ENCODE results near the gene CLIC1. TPM values are rescaled to one million over a fixed set of nuclear protein-coding genes. Genes with fewer than 3 reads are reported as not detected.

Gene CLIC1
- total and polyA plus RNA-seq, 10 of the 15 experiments (the other 5 are each of a cell fraction or from before 2014, with no cell fraction given), result 446 to 1,266 (median 636) TPM

DNA sequence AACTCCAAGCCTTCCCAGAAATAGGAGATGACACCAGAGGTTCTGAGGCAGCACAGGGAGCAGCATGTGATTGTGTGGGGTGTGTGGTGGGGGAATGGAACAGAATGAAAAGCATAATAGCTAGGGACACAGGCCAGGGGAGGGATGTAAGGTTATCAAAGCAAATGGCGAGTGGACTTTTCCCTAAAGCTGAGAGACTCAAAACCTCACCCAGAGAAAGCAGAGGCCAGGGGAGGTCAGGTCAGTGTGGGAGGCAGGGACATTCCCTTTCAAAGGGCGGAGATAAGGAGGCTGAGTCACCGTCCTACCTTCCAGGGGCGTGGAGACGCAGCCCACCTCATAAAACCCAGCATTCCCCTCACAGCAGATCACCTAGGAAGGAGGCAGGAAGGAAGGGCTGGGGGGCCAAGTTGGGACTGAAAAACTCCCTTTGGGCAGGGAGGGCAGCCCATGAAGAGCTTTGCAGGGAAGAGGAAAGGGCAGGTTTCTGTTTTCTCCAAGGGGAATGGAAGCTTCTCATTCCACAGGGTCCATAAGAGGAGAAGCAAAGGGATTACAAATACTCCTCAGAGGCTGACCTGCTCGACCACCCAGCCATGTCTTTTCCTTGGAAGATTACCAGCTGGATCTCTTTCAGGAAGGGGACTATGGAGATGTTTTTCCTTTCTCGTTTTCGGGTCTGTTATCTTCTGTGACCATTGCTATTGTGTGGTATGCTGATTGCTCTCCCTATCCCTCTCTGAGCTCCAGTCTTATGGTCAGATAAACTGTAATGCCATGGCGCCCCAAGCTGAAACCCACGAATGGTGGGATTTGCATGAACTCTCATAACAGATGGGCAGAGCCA is 45.9 kb downstream of the CLIC1 start:
- ChIA-PET CTCF (interaction anchor here (0.7 to 2.3 kb wide), 3 partner anchors 15 to 139 kb away, joined by 4 to 7 read pairs (median 5); no protein-coding TSS in a partner anchor), RAD21 (ENCODE audit: unreplicated experiment) (interaction anchor here (1.1 kb wide), 1 partner anchor 68 kb away, joined by 3 read pairs; no protein-coding TSS in a partner anchor), SMC1A (ENCODE audit: uncharacterized antibody, unreplicated experiment) (interaction anchor here (0.7 to 0.8 kb wide), 3 partner anchors 11 to 173 kb away, joined by 3 to 4 read pairs (median 3); no protein-coding TSS in a partner anchor), POLR2A (interaction anchor here (0.5 to 0.8 kb wide), 3 partner anchors 28 to 140 kb away, joined by 3 to 7 read pairs (median 3); no protein-coding TSS in a partner anchor)
- H3K9me3 ChIP-seq (replicated peaks; ENCODE audit: control insufficient read depth, insufficient read depth, low read length), result no peaks in the 10 kb centered on the region
- no peaks in the 10 kb centered on the region for H3K27me3 ChIP-seq (replicated peaks in 1 of 2; ENCODE audit: control insufficient read depth in 2 of 2, insufficient read depth in 2 of 2, low read length in 1 of 2)
- no peak overlapping the region for H3K9ac ChIP-seq (ENCODE audit: control insufficient read depth, insufficient read depth, low read length)
- no peak overlapping the region for H3K4me3 ChIP-seq
- no TSS peak for BruUV-seq (replicated peaks)
- no peaks in the 10 kb centered on the region for H3K79me2 ChIP-seq (ENCODE audit: control insufficient read depth, insufficient read depth, low read length)
- FAIRE-seq, result no peak
- H4K20me1 ChIP-seq (ENCODE audit: control insufficient read depth, insufficient read depth), result no peaks in the 10 kb centered on the region
- no peaks in the 10 kb centered on the region for H3K4me1 ChIP-seq (ENCODE audit: control insufficient read depth, insufficient read depth, low read length)
- intact Hi-C loops (cut with micrococcal nuclease; ENCODE audit: unreplicated experiment) (no loop called here), in situ Hi-C loops (cut with MboI) (no loop called here)
- H3K4me2 ChIP-seq (ENCODE audit: control insufficient read depth, insufficient read depth), result no peak overlapping the region
- ATAC-seq, result no peak
- no peak overlapping the region for H3K27ac ChIP-seq (ENCODE audit: control insufficient read depth, insufficient read depth)
- DNase-seq (ENCODE audit: low read depth, low spot score), result no peak
- H3K36me3 ChIP-seq (ENCODE audit: control insufficient read depth in 2 of 2, insufficient read depth in 2 of 2, low read length in 1 of 2), result peaks cover 15 to 41% of the 10 kb centered on the region in 2 experiments
- 76% methylated on average over 10 of the region's 10 CpGs for WGBS (ENCODE audit: insufficient coverage, insufficient replicate concordance, low lambda C conversion rate, missing lambda C conversion rate)
- H2AFZ ChIP-seq (ENCODE audit: control insufficient read depth, low read depth, low read length), result no peak overlapping the region
- no peak for TF ChIP-seq MTA2 (IDR thresholded peaks at IDR 0.05; ENCODE audit: low read depth)
- no peak for TF ChIP-seq BMI1 (IDR thresholded peaks at IDR 0.05; ENCODE audit: borderline replicate concordance)
- TF ChIP-seq ZNF384 (IDR thresholded peaks at IDR 0.05; ENCODE audit: borderline replicate concordance, low read depth, low read length), result no peak
- no peak for TF ChIP-seq NFYA (IDR thresholded peaks at IDR 0.05; ENCODE audit: borderline replicate concordance, low read depth, low read length)
- TF ChIP-seq, protein P1, sequence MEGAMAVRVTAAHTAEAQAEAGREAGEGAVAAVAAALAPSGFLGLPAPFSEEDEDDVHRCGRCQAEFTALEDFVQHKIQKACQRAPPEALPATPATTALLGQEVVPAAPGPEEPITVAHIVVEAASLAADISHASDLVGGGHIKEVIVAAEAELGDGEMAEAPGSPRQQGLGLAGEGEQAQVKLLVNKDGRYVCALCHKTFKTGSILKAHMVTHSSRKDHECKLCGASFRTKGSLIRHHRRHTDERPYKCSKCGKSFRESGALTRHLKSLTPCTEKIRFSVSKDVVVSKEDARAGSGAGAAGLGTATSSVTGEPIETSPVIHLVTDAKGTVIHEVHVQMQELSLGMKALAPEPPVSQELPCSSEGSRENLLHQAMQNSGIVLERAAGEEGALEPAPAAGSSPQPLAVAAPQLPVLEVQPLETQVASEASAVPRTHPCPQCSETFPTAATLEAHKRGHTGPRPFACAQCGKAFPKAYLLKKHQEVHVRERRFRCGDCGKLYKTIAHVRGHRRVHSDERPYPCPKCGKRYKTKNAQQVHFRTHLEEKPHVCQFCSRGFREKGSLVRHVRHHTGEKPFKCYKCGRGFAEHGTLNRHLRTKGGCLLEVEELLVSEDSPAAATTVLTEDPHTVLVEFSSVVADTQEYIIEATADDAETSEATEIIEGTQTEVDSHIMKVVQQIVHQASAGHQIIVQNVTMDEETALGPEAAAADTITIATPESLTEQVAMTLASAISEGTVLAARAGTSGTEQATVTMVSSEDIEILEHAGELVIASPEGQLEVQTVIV (IDR thresholded peaks at IDR 0.05; ENCODE audit: borderline replicate concordance, partially characterized antibody), result no peak
- no peak for TF ChIP-seq BACH1 (IDR thresholded peaks at IDR 0.05; ENCODE audit: borderline replicate concordance)
- TF ChIP-seq ZNF622 (IDR thresholded peaks at IDR 0.05), result no peak
- no peak for TF ChIP-seq LARP7 (IDR thresholded peaks at IDR 0.05)
- no peak for TF ChIP-seq MEF2B (IDR thresholded peaks at IDR 0.05; ENCODE audit: partially characterized antibody, poor library complexity, severe bottlenecking)
- no peak for TF ChIP-seq TBL1XR1 (IDR thresholded peaks at IDR 0.05; ENCODE audit: low read depth, low read length)
- TF ChIP-seq, protein P2, sequence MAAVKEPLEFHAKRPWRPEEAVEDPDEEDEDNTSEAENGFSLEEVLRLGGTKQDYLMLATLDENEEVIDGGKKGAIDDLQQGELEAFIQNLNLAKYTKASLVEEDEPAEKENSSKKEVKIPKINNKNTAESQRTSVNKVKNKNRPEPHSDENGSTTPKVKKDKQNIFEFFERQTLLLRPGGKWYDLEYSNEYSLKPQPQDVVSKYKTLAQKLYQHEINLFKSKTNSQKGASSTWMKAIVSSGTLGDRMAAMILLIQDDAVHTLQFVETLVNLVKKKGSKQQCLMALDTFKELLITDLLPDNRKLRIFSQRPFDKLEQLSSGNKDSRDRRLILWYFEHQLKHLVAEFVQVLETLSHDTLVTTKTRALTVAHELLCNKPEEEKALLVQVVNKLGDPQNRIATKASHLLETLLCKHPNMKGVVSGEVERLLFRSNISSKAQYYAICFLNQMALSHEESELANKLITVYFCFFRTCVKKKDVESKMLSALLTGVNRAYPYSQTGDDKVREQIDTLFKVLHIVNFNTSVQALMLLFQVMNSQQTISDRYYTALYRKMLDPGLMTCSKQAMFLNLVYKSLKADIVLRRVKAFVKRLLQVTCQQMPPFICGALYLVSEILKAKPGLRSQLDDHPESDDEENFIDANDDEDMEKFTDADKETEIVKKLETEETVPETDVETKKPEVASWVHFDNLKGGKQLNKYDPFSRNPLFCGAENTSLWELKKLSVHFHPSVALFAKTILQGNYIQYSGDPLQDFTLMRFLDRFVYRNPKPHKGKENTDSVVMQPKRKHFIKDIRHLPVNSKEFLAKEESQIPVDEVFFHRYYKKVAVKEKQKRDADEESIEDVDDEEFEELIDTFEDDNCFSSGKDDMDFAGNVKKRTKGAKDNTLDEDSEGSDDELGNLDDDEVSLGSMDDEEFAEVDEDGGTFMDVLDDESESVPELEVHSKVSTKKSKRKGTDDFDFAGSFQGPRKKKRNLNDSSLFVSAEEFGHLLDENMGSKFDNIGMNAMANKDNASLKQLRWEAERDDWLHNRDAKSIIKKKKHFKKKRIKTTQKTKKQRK (IDR thresholded peaks at IDR 0.05; ENCODE audit: low read depth, low read length), result no peak
- no peak for TF ChIP-seq EP300 (IDR thresholded peaks at IDR 0.05; ENCODE audit: borderline replicate concordance in 1 of 2, control insufficient read depth in 1 of 2, low read depth in 2 of 2, low read length in 2 of 2)
- no peak for TF ChIP-seq NFXL1 (IDR thresholded peaks at IDR 0.05; ENCODE audit: borderline replicate concordance)
- no peak for TF ChIP-seq JUNB (IDR thresholded peaks at IDR 0.05)

Measured in GM12878 (cell line).